NCI-H748 (cell line): ENCODE results near the gene UBE2E2.

Experiments used
- DNase-seq: peaks from one replicate; lab custom pipeline; 2025; ENCODE audit not compliant: unreplicated experiment; lab: John Stamatoyannopoulos, UW

The UBE2E2 gene

DNA sequence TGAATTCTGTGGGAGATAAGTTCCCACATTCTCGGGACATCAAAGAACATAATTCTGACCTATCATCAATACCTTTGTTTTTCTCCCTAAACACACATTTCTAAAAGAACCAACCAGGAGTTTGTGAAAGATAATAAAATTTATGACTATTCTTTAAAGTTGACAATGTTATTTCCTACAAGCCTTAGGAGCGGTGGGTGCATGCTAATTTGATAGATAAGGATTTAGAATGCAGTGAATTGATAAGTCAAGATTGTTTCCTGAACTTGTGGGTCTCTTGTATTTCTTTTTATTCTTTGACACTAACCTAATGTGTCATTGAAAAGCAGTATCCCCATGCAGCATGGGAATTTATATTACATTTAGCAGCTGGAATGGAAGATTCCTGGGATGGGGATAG, 10.3 kb upstream of the UBE2E2 start:
- DNase-seq: no peak

- no peak for DNase-seq
These were observed 9.3 kb upstream of the UBE2E2 start for GRCh38 chr3:23193831-23194230.

GRCh38 chr3:23198801-23199200, 4.3 kb upstream of the UBE2E2 start:
- DNase-seq: no peak

GRCh38 chr3:23199649-23200048, 3.5 kb upstream of the UBE2E2 start:
- no peak for DNase-seq

DNA sequence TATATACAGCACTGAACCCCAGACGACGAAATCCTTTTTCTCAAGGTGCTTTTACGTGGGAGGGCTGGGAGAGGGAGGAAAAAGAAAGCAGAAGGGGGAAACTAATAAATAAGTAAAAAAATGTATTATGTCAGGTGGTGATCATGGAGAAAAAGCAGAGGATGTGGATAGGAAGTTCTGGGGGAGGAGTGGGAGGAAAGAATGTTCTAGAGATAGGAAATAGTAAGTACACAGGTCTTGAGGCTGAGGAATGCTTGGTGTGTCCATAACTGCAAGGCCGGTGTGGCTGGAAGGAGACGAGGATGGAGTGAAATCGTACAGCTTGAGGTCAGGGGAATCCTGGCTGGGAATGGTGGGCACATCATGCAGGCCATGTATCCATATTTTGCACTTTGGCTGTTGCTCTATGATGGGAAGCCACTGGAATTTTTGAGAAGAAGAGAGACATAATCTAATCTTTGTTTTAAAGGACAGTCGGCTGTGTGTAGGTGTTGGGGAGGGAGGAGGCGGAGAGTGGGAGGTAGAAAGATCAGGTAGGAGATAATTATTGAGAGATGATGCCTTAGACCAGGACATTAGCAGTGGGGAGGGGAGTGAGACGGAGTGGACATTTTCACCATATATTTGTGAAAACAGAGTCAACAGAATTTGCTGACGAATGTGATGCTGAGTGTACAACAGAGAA, 1.8 kb upstream of the UBE2E2 start:
- DNase-seq: no peak

GRCh38 chr3:23202203-23202920, 765 bp upstream of the UBE2E2 start:
- DNase-seq: peak; percentile 24

DNA sequence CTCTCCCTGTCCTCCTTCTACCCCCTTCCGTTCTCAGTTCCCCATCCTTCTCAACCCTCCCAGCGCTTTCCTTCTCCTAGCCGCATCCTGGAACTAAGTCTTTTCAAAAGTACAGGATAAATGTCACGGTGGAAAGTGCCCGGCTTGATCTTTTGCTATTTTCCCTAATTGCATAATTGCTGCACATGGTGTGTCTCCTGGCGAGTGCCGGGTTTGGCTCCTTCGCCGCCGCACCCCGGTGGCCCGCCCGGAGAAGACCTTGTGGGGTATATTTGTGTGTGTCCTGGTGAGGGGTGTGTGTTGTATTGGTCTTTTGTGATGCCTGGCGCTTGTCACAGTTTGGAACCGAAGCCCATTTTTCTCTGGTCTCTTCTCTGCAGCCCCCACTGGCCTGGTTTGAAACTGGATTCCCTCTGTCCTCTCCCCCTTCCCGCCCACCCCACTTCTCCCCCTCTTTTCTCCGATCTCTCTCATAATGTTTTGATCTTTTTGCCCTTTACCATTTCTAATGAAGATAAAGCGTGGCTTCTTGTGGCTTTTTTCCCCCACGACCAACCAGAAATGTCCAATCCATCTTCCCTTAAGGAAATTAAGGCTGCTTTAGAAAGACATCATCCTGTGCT, 692 bp downstream of the UBE2E2 start:
- peak; percentile 52 for DNase-seq

GRCh38 chr3:23206366-23206765, 3.2 kb downstream of the UBE2E2 start:
- DNase-seq: no peak

DNA sequence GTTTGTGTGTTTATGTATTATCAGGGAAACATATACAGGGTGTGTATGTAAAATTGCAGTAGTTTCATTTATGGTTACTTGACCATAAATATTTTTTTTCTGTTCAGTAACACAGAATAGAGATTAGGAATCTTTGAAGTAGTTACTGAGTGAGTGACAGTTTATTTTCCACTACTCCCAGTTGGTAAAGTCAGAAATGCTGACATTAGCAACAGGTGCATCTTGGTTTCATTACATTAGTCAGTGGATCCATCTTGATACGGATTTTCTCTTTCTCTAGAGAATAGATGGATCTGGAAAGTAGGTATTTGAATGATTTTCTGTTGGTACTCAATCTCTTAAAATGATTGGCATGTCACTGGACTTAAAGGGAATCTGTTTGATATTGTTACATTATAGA, 6.0 kb downstream of the UBE2E2 start:
- DNase-seq: no peak

- DNase-seq: no peak
These were observed 6.8 kb downstream of the UBE2E2 start for GRCh38 chr3:23209747-23210487.

DNA sequence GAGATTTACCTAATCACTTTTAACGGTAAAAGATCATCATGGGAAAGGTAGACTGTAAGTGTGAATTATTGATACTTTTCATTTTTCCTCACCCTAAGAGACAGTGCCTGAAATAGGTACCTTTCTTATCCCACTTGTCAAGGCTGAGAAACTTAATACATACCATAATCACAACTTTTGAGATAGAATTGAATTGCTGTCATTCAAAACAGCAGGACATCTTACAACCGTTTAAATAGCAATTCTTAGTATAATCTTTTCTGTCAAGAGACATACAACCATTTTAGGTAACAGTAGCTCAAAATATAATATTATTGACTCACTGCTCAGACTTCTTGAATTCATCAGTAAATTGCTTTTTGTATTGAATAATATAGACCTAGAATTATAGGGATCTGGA, 10.7 kb downstream of the UBE2E2 start:
- no peak for DNase-seq

- peak; percentile 1 for DNase-seq
These were observed 14.9 kb downstream of the UBE2E2 start for GRCh38 chr3:23217872-23218554.

DNA sequence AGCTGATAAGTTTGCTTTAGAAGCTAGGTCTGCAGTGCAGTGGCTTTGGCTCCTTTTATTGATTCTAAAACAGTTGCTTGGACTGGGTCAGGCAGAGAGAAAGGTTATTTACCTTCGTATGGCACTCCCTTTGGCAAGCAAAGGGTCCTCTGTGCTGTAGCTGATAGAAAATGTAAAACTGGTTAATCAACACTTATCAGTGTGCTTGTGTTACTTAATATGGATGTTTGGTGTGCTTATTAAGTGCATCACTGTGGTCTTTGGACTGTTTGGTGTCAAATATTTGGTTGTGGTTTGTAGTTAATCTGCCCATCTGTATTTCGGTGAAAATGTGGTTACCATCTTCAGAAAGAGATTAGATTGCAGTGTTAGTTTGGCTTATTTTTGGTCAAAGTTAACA, 16.0 kb downstream of the UBE2E2 start:
- peak; percentile 29 for DNase-seq

- no peak for DNase-seq
These were observed 16.4 kb downstream of the UBE2E2 start for GRCh38 chr3:23219552-23219951.

- DNase-seq: no peak
These were observed 18.0 kb downstream of the UBE2E2 start for GRCh38 chr3:23221136-23221535.

GRCh38 chr3:23232016-23232415, 28.9 kb downstream of the UBE2E2 start:
- no peak for DNase-seq

DNA sequence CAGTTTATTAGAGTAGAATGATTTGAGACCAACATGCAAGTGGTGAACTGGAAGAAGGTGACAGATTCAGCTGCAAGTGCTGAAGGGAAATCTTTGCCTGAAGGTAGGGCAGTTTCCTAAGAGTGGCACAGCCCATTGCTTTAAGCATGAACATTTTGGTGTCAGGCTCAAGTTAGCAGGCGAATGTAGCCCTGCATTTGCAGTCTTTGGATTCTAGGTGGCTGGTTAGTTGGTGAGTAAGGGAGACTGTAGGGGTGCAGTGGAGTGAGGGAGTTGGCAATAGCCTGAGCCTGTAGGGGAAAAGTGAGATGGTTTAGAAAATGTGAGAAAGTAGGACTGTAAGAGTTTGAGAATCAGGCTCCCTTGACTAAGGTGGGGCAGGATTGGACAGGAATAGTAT, 29.7 kb downstream of the UBE2E2 start:
- DNase-seq: no peak

DNA sequence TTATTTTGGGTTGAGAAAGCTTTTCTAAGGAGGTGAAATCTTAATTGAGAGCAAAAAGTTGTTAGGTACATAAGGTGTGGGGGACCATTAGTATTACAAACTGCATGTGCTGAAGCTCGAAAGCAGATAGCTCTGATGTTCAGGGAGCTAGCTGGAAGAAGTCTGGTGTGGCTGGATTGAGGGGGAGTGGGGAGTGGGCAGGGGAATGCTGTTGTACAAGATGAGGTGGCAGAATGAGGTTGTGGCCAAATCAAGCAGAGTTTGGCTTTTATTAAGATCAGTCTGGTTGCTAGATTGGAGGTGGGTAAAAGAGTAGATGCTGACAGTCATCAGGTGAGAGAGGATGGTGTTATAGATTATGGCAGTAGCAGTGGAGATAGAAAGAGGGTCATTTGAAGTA, 32.1 kb downstream of the UBE2E2 start:
- no peak for DNase-seq

DNA sequence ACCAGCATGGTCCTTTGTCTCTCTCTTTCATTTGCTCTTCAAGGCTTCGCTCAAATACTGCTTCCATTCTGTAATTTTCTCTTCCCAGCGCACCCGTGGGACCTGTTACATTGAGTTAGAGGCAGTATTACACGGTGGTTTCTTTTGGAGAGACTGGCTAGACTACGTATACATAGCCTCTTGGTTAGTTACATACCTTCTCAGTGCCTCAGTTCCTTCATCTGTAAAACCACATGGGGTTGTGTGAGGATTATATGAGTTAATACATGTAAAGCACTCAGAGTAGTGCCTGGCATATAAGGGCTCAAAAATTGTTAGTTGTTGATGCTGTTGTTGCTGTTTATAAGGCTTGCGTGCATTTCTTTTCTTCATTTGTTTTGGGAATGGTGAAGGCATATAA, 33.8 kb downstream of the UBE2E2 start:
- DNase-seq: no peak

DNA sequence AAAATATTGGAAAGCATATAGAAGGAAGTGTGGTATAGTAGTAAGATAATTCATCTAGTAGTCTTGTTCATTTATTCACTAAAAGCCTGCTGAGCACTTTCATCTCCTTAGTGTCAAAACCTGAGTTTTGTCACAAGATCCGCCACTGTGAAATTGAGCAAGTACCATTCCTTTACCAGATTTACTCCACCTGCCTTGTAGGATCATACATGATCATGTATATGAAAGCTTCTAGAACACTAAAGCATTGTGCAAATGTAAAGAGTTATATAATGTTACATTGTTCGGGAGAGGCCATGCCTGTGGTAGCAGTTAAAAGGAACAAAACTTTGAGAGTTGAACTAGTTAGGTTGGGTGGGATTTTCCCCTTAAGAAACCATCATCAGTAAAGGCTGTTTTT, 35.0 kb downstream of the UBE2E2 start:
- no peak for DNase-seq

DNA sequence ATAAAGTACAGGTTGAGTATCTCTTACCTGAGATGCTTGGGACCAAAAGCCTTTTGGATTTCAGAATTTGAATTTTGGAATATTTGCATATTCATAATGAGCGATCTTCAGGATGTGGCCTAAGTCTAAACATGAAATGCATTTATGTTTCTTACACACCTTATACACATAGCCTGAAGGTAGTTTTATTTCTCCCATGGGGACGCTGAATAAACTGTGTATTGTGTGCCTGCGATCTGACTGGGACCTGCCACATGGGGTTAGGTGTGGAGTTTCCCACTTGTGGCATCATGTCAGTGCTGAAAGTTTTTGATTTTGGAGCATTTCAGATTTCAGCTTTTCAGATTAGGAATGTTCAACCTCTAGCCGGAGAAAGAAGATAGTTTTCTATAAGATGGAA, 35.5 kb downstream of the UBE2E2 start:
- DNase-seq: no peak
